ENCODE measurements around the gene CMC1. TPM values are rescaled to one million over a fixed set of nuclear protein-coding genes. Genes with fewer than 3 reads are reported as not detected.
"Not testable (repeated sequence)": the region's sequence is repeated elsewhere in the genome, so short reads cannot be mapped to it uniquely, and the experiment has no call there.

Gene CMC1
- 10 to 100 TPM in 4 of 5 donors, 1 to 10 TPM in 1; 9.6 to 93.4 (median 17.1) TPM for total RNA-seq
- polyA plus RNA-seq, result 10 to 100 TPM; 38.2 to 50.0 (median 43.1) TPM
- long read RNA-seq, donor 1, full-length matches to known transcripts, result 13 of 13 reads
- long read RNA-seq, donor 1, partial matches to known transcripts, result 0 of 13 reads
- long read RNA-seq, donor 1, other reads (novel, unspliced or antisense), result 0 of 13 reads
- long read RNA-seq, donor 2, full-length matches to known transcripts, result 12 of 12 reads
- long read RNA-seq, donor 2, partial matches to known transcripts, result 0 of 12 reads
- long read RNA-seq, donor 2, other reads (novel, unspliced or antisense), result 0 of 12 reads
- long read RNA-seq, donor 3, full-length matches to known transcripts, result 9 of 9 reads
- long read RNA-seq, donor 3, partial matches to known transcripts, result 0 of 9 reads
- long read RNA-seq, donor 3, other reads (novel, unspliced or antisense), result 0 of 9 reads
- long read RNA-seq, donor 4, full-length matches to known transcripts, result 1 of 1 reads
- long read RNA-seq, donor 4, partial matches to known transcripts, result 0 of 1 reads
- long read RNA-seq, donor 4, other reads (novel, unspliced or antisense), result 0 of 1 reads
- long read RNA-seq, donor 5, full-length matches to known transcripts, result 26 of 26 reads
- long read RNA-seq, donor 5, partial matches to known transcripts, result 0 of 26 reads
- long read RNA-seq, donor 5, other reads (novel, unspliced or antisense), result 0 of 26 reads
- long read RNA-seq, donor 6, result 0 reads
- long read RNA-seq, donor 7, full-length matches to known transcripts, result 24 of 24 reads
- long read RNA-seq, donor 7, partial matches to known transcripts, result 0 of 24 reads
- long read RNA-seq, donor 7, other reads (novel, unspliced or antisense), result 0 of 24 reads
- long read RNA-seq, donor 8, full-length matches to known transcripts, result 21 of 21 reads
- long read RNA-seq, donor 8, partial matches to known transcripts, result 0 of 21 reads
- long read RNA-seq, donor 8, other reads (novel, unspliced or antisense), result 0 of 21 reads
- long read RNA-seq, donor 9, full-length matches to known transcripts, result 15 of 23 reads
- long read RNA-seq, donor 9, partial matches to known transcripts, result 8 of 23 reads
- long read RNA-seq, donor 9, other reads (novel, unspliced or antisense), result 0 of 23 reads
- long read RNA-seq, donor 10, full-length matches to known transcripts, result 8 of 8 reads
- long read RNA-seq, donor 10, partial matches to known transcripts, result 0 of 8 reads
- long read RNA-seq, donor 10, other reads (novel, unspliced or antisense), result 0 of 8 reads

GRCh38 chr3:28241221-28242160 is at the start of gene CMC1:
Gene CMC1, plus strand, starts transcription at chr3:28241619. Its CDS starts 175 bp downstream, at chr3:28241794.
- intact Hi-C loops (cut with DNase I; ENCODE audit: low total_unique reads), result no loop called here
- WGBS, 5 donors, result 0 to 1% (median 1%) methylated on average over 45 to 68 of the region's 68 CpGs
- Histone ChIP-seq H3K9me3 (no peaks in the 10 kb centered on the region), H3K4me1 (peaks cover 14 to 47% (median 34%) of the 10 kb centered on the region in 4 donors), H3K27ac (peak within 1 kb of the TSS; percentile 88 to 93 (median 89)), H3K27me3 (no peaks in the 10 kb centered on the region), H3K36me3 (no peaks in the 10 kb centered on the region), H3K4me3 (peak within 1 kb of the TSS; percentile 77 to 91 (median 87))
- DNase-seq, result peak; percentile 99
- TF ChIP-seq POLR2AphosphoS5 (IDR thresholded peaks at IDR 0.05), result peak; percentile 85 to 98 (median 93)
- TF ChIP-seq EP300 (IDR thresholded peaks at IDR 0.05), result no peak
- no peak for TF ChIP-seq CTCF (IDR thresholded peaks at IDR 0.05)
- peak in 2 of 4 donors; percentile 40 to 65 for TF ChIP-seq POLR2A (IDR thresholded peaks at IDR 0.05)

GRCh38 chr3:28198161-28198560 is 43.3 kb upstream of the CMC1 start:
- Histone ChIP-seq H3K27ac (no peak overlapping the region), H3K4me3 (no peak overlapping the region), H3K9me3 (peaks cover 0 to 4% (median 0%) of the 10 kb centered on the region in 4 donors), H3K4me1 (no peaks in the 10 kb centered on the region), H3K27me3 (no peaks in the 10 kb centered on the region), H3K36me3 (no peaks in the 10 kb centered on the region)
- 76 to 91% (median 85%) methylated on average over 3 of the region's 3 CpGs for WGBS, 5 donors
- intact Hi-C loops (cut with DNase I; ENCODE audit: low total_unique reads), result no loop called here
- TF ChIP-seq POLR2AphosphoS5 (IDR thresholded peaks at IDR 0.05) (no peak), EP300 (IDR thresholded peaks at IDR 0.05) (no peak), POLR2A (IDR thresholded peaks at IDR 0.05) (no peak), CTCF (IDR thresholded peaks at IDR 0.05) (no peak)
- no peak for DNase-seq

GRCh38 chr3:28198974-28199373 is 42.4 kb upstream of the CMC1 start:
- intact Hi-C loops (cut with DNase I; ENCODE audit: low total_unique reads), result no loop called here
- Histone ChIP-seq H3K36me3 (no peaks in the 10 kb centered on the region), H3K4me1 (no peaks in the 10 kb centered on the region), H3K9me3 (peaks cover 0 to 4% (median 0%) of the 10 kb centered on the region in 4 donors), H3K27me3 (no peaks in the 10 kb centered on the region), H3K27ac (no peak overlapping the region), H3K4me3 (no peak overlapping the region)
- TF ChIP-seq POLR2A (IDR thresholded peaks at IDR 0.05) (no peak), CTCF (IDR thresholded peaks at IDR 0.05) (no peak)
- DNase-seq, result no peak
- WGBS, 5 donors, result 70 to 87% (median 76%) methylated on average over 3 of the region's 3 CpGs

GRCh38 chr3:28199643-28200042 is 41.8 kb upstream of the CMC1 start:
- DNase-seq; H3K9me3 ChIP-seq; H3K4me3 ChIP-seq; H3K4me1 ChIP-seq; H3K36me3 ChIP-seq; intact Hi-C loops (cut with DNase I; ENCODE audit: low total_unique reads); H3K27ac ChIP-seq; H3K27me3 ChIP-seq: not testable (repeated sequence)
- WGBS, 5 donors, result 86 to 93% (median 92%) methylated on average over 15 of the region's 15 CpGs

GRCh38 chr3:28200366-28200848 is 41.0 kb upstream of the CMC1 start:
- H3K36me3 ChIP-seq; DNase-seq; H3K27me3 ChIP-seq; intact Hi-C loops (cut with DNase I; ENCODE audit: low total_unique reads); H3K9me3 ChIP-seq; H3K4me1 ChIP-seq; H3K27ac ChIP-seq: not testable (repeated sequence)
- 67 to 92% (median 76%) methylated on average over 5 to 47 of the region's 47 CpGs for WGBS, 5 donors
- H3K4me3 ChIP-seq, result peak overlapping the region; percentile 15 to 39 (median 27)

Data from stomach (tissue), 19 donors.